OCI-LY1 (cell line): ENCODE measurements around the gene ZNF407.

Experiments used
- H2AFZ ChIP-seq: fragments of 200-600 bp; sonication (generic), shearing (Covaris generic); 2 replicates; pipeline ENCODE4 v1.6.0; 2014; ENCODE audit warnings: antibody characterized with exemption, mild to moderate bottlenecking, low read length
- H3F3A ChIP-seq: fragments of 200-600 bp; sonication (generic), shearing (Covaris generic); 2 replicates; pipeline ENCODE4 v1.6.0; 2014; ENCODE audit warnings: mild to moderate bottlenecking, antibody characterized with exemption, low read length, moderate library complexity; ENCODE audit not compliant: insufficient read depth
- H3K27ac ChIP-seq: fragments of 200-600 bp; sonication (generic); 2 replicates; pipeline ENCODE4 v1.5.1; 2014; ENCODE audit warnings: low read length, mixed run types, mild to moderate bottlenecking, low read depth; ENCODE audit not compliant: poor library complexity, severe bottlenecking
- H3K27me3 ChIP-seq: fragments of 200-600 bp; sonication (generic); 2 replicates; pipeline ENCODE4 v1.6.0; 2014; ENCODE audit warnings: antibody characterized with exemption, mild to moderate bottlenecking, low read length, moderate library complexity; ENCODE audit not compliant: insufficient read depth
- H3K36me3 ChIP-seq: fragments of 200-600 bp; sonication (generic); 2 replicates; pipeline ENCODE4 v1.6.1; 2014; ENCODE audit warnings: mild to moderate bottlenecking, antibody characterized with exemption, low read length, moderate library complexity, mixed read lengths; ENCODE audit not compliant: insufficient read depth
- H3K4me1 ChIP-seq: fragments of 200-600 bp; sonication (generic); 2 replicates; pipeline ENCODE4 v1.5.1; 2014; ENCODE audit warnings: mild to moderate bottlenecking, low read length, moderate library complexity; ENCODE audit not compliant: insufficient read depth, severe bottlenecking
- H3K4me2 ChIP-seq: fragments of 200-600 bp; sonication (generic), shearing (Covaris generic); 2 replicates; pipeline ENCODE4 v1.6.1; 2014; ENCODE audit warnings: low read length
- H3K4me3 ChIP-seq: fragments of 200-600 bp; sonication (generic); 2 replicates; pipeline ENCODE4 v1.5.1; 2014; ENCODE audit warnings: low read length, low read depth, mild to moderate bottlenecking, mixed read lengths; ENCODE audit not compliant: poor library complexity, severe bottlenecking
- H3K79me2 ChIP-seq: fragments of 200-600 bp; shearing (Covaris generic); 2 replicates; pipeline ENCODE4 v1.6.1; 2016; ENCODE audit warnings: mixed run types, low read length, mixed read lengths; ENCODE audit not compliant: insufficient read depth
- H3K9ac ChIP-seq: fragments of 200-600 bp; sonication (generic), shearing (Covaris generic); 2 replicates; pipeline ENCODE4 v1.6.1; 2014; ENCODE audit warnings: mild to moderate bottlenecking, low read length, mixed read lengths
- H3K9me2 ChIP-seq: fragments of 200-600 bp; sonication (generic), shearing (Covaris generic); 2 replicates; pipeline ENCODE4 v1.6.1; 2014; ENCODE audit warnings: low read depth, mild to moderate bottlenecking, low read length, mixed read lengths
- H3K9me3 ChIP-seq: fragments of 200-600 bp; shearing (Covaris generic); 2 replicates; pipeline ENCODE4 v1.6.1; 2014; ENCODE audit warnings: low read length, mixed read lengths
- H4K20me1 ChIP-seq: fragments of 200-600 bp; sonication (generic), shearing (Covaris generic); 2 replicates; pipeline ENCODE4 v1.6.0; 2016; ENCODE audit warnings: mild to moderate bottlenecking, low read length; ENCODE audit not compliant: insufficient read depth
- EZH2 ChIP-seq: fragments of 200-600 bp; sonication (generic), shearing (Covaris generic); IDR thresholded peaks from 2 replicates; pipeline ENCODE4 v1.8.0; 2017; ENCODE audit warnings: borderline replicate concordance, mixed run types, mild to moderate bottlenecking, antibody characterized with exemption, low read length, moderate library complexity, mixed read lengths
- TF ChIP-seq, protein P1 (sequence below): fragments of 200-600 bp; sonication (generic), shearing (Covaris generic); IDR thresholded peaks from 2 replicates; pipeline ENCODE4 v1.5.1; 2017; ENCODE audit warnings: mild to moderate bottlenecking, antibody characterized with exemption, low read length, moderate library complexity, mixed read lengths

ZNF407 gene

DNA sequence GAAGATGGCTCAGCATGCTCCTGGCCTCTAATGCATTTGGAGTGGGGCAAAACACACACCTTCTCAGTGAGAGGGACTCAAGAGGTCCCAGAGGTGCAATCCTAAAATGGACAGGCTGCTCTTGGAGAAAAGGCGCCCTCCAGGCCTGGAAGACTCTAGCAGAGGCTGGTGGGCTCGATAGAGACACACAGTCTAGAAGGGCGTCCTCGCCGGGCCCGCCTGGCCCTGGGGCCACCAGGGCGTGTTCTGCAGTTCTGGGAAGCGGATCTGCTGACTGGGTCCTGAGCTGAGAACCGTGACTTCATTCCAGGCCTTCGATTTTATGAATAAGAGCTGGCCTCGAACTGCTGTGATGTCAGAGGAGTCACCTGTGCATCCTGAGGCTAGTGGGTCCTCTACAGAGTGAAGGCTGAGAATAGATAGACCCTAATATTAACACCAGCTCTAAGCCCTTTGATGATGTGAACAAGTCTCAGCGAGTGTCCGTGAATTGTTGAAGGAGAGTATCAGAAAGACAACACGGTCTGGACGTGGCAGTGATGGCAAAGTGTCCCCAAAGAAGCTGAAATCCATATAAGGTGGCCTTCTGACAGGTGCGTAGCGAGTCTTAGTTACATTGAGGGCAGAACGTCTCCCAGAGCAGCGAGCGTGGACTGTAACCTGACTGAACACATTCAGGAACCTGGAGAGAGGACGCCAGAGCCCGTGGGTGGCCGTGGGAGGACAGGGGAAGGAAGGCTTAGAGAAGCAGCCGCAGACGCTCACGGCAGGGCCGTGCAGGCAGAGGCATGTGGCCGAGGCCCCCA, 474.4 kb downstream of the ZNF407 start:
- no peak overlapping the region for H3K4me3 ChIP-seq
- no peaks in the 10 kb centered on the region for H4K20me1 ChIP-seq
- peaks cover 3% of the 10 kb centered on the region; the same call in 1 of the 2 replicates for H3K27me3 ChIP-seq
- no peak overlapping the region for H3K27ac ChIP-seq
- H3K9ac ChIP-seq, result no peak overlapping the region
- no peaks in the 10 kb centered on the region for H3K79me2 ChIP-seq
- no peak overlapping the region for H2AFZ ChIP-seq
- H3F3A ChIP-seq, result no peaks in the 10 kb centered on the region
- TF ChIP-seq, protein P1, sequence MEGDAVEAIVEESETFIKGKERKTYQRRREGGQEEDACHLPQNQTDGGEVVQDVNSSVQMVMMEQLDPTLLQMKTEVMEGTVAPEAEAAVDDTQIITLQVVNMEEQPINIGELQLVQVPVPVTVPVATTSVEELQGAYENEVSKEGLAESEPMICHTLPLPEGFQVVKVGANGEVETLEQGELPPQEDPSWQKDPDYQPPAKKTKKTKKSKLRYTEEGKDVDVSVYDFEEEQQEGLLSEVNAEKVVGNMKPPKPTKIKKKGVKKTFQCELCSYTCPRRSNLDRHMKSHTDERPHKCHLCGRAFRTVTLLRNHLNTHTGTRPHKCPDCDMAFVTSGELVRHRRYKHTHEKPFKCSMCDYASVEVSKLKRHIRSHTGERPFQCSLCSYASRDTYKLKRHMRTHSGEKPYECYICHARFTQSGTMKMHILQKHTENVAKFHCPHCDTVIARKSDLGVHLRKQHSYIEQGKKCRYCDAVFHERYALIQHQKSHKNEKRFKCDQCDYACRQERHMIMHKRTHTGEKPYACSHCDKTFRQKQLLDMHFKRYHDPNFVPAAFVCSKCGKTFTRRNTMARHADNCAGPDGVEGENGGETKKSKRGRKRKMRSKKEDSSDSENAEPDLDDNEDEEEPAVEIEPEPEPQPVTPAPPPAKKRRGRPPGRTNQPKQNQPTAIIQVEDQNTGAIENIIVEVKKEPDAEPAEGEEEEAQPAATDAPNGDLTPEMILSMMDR, result no peak
- no peak for TF ChIP-seq EZH2
- H3K4me1 ChIP-seq, result peaks cover 10% of the 10 kb centered on the region
- 0 out of 2 replicates have a peak, but pooled peaks cover under 1% of the 10 kb centered on the region for H3K9me3 ChIP-seq
- H3K4me2 ChIP-seq, result no peak overlapping the region
- no peaks in the 10 kb centered on the region for H3K36me3 ChIP-seq
- H3K9me2 ChIP-seq, result no peaks in the 10 kb centered on the region

DNA sequence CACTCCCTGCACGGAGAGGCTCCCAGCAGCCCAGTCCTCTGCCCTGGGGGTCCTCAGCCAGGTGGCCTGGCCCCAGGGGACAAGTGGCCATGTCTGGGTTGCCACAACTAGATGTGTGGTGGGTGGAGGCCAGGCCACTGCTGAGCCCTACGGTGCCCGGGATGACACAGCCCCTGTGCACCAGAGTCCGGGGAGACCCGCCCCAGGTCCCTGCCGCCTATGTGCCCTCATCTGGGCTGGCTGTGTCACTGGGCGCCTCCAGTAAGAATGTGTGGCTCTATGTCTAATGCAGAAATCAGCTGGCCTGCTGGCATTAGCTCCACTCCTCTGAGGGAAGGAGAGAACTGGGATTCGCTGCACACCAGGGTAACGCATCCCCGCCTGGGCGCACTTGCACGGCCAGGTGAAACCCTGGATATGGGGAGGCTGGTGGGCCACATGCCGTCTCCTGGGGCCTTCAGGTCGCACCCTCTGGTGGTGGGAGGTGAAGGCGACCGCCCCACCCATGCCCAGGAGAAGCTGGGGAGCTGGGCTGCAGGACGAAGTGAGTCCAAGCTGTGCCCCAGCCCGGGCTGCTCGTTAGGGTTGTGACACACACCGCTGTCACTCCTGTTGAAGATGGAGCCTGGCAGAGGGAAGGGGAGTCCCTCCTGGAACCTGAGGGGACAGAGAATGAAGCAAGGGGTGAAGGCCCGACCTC, 475.2 kb downstream of the ZNF407 start:
- Histone ChIP-seq H3K4me1 (peaks cover 10% of the 10 kb centered on the region), H3K4me2 (no peak overlapping the region), H2AFZ (no peak overlapping the region), H4K20me1 (no peaks in the 10 kb centered on the region), H3K27me3 (peaks cover 3% of the 10 kb centered on the region; the same call in 1 of the 2 replicates), H3K4me3 (no peak overlapping the region), H3K9me2 (no peaks in the 10 kb centered on the region), H3K9me3 (0 out of 2 replicates have a peak, but pooled peaks cover 3% of the 10 kb centered on the region), H3K79me2 (no peaks in the 10 kb centered on the region), H3K27ac (no peak overlapping the region), H3K36me3 (no peaks in the 10 kb centered on the region; the same call in 1 of the 2 replicates), H3K9ac (no peak overlapping the region), H3F3A (no peaks in the 10 kb centered on the region)
- TF ChIP-seq, protein P1, result no peak
- no peak for TF ChIP-seq EZH2

DNA sequence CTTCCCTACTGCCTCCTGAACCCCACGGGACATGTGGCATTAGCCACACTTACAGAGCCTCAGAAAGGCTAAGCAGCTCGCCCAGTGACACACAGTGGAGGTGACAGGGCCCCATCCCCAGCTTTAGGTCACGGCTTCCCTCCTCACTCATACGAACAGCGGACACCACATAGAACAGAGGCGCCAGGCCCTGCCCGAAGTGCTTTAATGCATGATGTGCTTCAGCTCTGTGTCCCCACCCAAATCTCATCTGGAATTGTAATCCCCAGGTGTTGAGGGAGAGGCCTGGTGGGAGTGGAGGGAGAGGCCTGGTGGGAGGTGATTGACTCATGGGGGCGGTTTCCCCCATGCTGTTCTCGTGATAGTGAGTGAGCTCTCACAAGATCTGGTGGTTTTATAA, 476.0 kb downstream of the ZNF407 start:
- Histone ChIP-seq H3K27ac (no peak overlapping the region), H3K9ac (no peak overlapping the region), H2AFZ (no peak overlapping the region), H3K36me3 (no peaks in the 10 kb centered on the region; the same call in 1 of the 2 replicates), H3F3A (no peaks in the 10 kb centered on the region), H3K4me3 (no peak overlapping the region), H3K9me2 (no peaks in the 10 kb centered on the region), H3K79me2 (no peaks in the 10 kb centered on the region), H4K20me1 (no peaks in the 10 kb centered on the region), H3K4me2 (no peak overlapping the region), H3K27me3 (peaks cover 3% of the 10 kb centered on the region; the same call in 1 of the 2 replicates), H3K9me3 (0 out of 2 replicates have a peak, but pooled peaks cover 3% of the 10 kb centered on the region), H3K4me1 (peaks cover 10% of the 10 kb centered on the region)
- TF ChIP-seq, protein P1, result no peak
- TF ChIP-seq EZH2, result no peak
